HG03196 (cell line): Measurements from ENCODE around the gene MRPS18A.
"Not testable (repeated sequence)": the region's sequence is repeated elsewhere in the genome, so short reads cannot be mapped to it uniquely, and the experiment has no call there.

Experiments
- ATAC-seq: cut with Tn5 transposase; IDR thresholded peaks from one replicate; pipeline ENCODE4 v1.9.1; 2021; ENCODE audit not compliant: unreplicated experiment

MRPS18A gene

DNA sequence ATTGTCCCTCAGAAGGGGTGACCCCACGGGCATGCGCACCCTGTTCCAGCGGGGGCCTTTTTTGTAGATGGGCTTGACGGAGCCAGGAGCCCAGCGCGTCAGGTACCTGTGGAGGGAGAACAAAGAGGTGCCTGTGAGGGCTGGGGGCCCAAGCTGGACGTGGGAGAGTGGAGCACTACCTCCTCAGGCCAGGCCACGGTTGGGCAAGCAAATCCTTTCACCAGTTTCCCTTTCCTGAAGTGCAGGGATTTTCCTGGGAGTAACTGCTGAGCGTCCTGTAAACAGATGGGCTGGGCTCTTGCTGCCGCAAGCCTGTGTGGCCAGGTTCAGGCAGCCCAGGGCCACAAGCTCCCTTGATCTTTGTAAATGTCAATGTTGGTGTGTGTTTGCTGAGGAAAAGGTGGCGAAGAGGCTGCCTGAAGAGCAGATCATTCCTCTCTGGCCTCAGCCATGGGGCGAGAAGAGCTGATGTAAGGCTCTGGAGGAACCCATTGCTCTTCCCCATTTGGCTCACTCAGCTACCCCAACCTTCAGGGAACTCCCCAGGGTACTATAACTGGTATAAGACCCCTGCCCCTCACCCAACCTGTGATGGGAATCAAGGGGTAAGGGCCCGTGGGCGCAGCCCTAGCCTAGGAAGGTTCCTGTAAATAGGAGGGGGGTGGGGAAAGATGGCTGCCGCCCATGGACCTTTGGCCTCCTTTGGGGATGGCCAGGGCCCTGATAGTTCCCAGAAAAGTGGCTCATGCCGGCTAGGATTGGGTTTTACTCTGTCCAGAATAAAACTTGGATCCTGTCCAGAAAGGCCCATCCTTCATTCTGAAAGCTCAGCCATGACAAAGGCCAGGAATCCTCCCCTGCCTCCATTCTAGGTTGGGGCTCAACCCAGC is 15.5 kb downstream of the MRPS18A start:
- ATAC-seq, result no peak

DNA sequence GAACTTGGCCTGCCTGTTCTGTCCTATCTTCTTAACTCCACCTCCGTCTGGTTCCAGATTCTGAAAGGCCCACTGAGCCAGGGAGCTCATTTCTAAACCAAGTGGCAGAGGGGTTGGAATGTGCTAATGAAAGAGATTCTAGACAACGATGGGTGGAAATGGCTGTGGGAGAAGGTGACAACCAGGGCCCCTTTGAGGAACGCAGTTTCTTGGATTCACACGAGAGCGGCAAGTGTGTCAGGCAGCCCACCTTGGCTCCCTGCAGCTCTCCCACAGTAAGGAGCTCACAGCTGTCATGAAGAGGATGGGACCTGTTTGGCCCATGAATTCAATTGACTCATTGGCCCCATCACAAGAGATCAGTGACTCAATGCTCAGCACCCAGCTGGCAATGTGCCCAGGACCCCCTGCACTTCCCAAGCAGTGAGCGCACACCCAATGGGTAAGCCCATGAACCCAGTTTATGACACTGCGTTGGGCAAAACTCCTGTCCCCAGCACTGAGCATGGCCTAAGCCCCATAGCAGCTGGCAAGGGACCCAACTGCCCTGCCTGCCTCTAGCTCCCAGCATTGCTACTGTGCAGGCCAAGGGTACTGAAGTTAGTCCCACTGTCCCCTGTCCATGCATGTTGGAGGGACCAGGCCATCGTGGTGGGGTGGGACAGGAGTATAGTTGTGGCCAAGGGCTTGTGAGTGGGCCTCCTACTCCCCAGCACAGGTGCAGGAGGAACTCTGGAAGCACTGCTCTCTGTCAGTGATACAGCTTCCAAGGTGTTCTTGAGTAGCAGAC is 16.4 kb downstream of the MRPS18A start:
- ATAC-seq, result no peak

DNA sequence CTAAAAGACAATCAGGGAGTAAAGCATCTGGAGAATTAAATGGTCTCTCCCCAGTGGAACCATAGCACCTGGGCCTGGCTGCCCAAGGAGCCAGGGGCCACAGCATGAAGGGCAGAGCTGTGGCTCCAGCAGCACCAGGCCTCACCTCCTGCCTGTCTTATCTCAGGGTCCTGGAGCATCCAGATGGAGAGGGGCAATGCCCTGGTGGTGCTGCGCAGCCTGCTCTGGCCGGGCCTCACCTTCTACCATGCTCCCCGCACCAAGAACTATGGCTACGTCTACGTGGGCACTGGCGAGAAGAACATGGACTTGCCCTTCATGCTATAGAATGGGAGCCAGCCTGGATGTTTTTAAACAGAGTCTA is 17.0 kb downstream of the MRPS18A start:
- ATAC-seq, result no peak

DNA sequence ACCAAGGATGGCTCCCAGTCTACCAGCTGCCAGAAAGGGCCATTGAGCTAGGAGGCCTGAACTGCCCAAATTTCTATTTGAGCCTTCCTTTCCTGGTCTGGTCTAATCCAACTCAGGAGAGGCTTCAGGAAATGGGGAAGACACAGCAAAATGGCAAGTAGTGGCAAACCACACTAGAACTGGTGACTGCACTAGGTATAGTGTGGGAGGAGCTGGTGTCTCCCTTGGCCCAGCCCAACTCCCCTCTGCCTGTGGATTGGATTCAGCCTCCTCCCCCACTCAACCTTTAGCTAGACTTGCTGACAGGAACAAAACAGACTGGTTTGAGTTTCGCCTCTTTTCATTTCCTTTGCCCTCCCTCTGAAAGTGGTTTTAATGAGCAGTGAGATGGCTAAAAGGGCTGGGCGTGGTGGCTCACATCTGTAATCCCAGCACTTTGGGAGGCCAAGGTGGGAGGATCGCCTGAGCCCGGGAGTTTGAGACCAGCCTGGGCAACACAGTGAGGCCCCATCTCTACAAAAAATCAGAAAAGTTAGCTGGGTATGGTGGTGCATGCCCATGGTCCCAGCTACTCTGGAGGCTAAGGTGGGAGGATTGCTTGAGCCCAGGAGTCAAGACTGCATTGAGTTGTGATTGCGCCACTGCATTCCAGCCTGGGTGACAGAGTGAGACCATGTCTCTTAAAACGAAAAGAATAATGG is 17.5 kb downstream of the MRPS18A start:
- ATAC-seq, result no peak

DNA sequence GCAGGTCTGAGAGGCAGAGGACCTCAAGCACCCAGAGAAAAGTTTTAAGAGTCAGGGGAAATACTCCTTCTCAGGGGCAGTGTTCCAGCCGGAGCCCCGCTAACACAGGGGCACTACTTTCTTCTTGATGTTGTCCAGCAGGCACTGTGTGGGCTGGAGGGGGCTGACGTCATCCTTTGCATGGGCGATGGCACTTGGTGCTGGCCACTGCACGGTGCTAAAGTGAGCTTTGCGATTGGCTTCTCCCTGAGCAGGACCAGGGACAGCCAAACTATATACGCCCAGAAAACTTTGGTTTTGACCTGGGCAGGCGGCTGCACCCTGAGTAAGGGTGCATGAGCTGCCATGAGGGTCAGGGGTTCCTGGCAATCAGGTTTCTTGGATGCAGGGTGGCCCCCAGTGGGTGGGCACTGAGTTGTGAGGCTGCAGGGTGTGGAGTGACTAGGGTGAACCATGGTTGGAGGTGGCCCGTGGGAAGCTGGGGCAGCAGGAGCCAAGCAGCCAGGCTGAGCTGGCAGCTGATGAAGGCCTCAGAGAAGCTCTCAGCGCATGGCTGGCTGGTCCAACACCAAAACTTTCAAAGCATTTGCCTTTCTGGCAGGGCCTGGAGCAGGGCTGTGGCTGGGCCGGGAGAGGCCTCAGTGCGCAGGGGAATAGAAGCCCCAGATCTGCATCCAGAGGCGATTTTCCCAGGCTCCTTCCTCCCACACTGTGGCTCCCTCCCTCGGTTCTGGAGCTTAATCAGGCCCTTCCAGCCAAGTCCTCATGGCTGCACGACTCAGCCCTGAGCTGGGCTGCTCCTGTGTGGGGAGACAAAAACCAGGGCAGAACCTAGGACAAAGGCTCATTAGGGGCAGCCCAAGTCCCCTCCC is 18.3 kb downstream of the MRPS18A start:
- ATAC-seq, result no peak

DNA sequence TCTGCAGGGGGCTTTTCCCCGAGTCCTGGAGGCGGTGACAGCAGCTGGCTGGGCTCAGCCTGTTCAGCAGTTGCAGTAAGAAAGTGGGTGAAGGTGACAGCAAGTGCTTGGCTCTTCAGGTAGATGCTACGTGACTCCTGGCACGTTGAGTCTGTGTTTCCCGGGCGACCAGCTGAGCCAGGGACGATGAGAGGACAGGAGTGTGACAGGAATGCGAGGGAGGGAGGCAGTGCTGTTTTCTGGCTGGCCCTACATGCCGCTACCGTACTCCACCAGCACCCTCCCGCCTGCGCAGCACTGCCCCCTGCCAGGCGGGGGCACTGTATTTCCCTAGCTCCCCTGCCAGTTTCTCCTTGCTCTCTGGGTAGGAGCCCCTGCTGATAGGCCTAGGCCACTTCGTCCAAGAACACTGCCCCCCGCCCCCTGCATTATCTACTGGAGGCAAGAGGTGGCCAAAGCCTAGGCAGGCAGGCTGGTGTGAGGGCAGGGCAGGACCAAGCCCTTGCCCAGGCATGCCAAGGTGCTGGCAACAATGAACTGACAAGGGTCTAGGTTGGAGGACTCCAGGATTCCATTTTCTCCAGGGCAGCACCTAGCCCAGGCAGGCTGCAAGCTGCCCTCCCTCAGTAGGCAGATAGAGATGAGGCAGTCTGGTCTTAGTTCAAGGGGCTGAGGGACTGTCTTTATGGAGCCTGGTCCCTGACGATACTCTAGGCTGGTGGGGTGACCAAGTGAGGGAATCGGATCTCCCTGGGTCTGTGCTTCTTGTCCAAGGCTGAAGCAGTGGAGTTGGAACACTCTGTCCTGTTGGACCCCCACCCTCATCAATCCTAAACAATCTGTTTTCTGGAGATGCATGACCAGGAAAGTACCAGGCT is 19.2 kb downstream of the MRPS18A start:
- peak; percentile 41 for ATAC-seq

DNA sequence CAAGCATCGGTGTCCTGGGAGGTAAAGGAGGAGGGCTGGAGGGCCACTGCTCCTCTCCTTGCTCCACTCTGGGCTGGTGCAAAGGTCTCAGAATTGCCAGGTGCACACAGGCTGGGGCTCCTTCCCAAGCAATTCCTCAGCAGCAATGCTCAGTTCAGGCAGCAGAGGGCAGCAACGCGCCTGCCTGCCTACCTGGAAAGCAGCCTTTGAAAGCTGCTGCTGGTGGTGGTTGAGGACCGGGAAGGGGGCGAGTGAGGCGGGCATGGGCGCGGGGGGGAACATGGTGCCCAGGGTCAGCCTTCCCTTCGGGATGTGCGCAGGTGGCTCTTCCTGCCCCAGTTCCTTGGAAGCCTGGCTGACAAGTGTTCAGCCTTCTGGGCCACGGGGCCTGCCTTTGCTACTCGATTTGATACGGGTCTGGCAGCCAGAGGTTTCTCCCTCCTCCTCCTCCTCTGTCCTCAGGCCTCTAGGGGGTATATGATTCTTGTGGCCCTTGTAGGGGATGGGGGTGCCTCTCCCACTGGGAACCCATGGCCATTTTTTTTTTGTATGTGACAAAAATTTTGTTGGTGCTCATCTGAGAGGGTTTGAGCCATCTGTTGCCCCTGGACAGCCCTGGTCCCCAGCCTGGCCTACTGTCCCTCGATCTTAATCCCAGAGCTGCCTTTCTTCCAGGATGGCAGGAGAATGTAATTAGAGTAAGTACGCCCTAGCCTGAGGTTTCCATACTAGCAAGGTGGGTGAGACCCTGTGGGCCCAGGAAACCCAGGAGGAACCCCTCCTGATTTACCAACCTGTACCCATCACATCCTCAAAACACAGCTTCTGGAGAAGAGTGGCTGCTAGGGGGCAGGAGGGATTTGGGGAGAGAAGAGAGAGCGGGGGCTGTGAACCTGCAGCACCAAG is 20.1 kb downstream of the MRPS18A start:
- ATAC-seq, result peak; percentile 36

DNA sequence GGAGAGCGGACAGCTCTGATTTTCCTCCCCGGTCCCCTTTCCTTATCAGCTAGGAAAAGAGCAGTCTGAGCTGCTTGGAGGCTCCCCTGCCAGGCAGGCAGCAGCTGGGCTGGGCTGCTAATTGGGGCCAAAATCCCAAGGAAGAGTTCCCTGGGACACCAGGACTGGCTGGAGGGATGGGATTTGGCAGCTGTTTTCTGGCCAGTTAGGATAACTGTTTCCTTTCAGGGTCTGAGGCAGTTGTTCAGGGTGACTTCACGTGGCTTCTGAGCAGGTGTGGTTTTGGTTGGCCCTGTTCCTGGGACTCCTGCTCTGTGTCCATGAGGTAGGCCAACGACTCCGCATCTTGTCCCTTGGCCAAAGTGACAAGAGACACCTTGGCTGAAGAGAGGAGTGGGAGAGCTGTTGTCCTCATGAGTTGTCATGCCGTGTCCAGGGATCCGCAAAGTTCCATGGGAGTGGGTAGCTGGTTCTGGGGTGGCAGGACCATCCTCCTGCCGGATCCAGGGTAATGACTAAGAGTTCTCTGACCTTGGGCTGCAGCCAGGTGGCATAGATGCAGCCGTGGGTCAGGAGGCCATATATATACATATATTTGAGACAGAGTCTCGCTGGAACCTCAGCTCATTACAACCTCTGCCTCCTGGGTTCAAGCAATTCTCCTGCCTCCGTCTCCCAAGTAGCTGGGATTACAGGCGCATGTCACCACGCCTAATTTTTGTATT is 21.2 kb downstream of the MRPS18A start:
- no peak for ATAC-seq

DNA sequence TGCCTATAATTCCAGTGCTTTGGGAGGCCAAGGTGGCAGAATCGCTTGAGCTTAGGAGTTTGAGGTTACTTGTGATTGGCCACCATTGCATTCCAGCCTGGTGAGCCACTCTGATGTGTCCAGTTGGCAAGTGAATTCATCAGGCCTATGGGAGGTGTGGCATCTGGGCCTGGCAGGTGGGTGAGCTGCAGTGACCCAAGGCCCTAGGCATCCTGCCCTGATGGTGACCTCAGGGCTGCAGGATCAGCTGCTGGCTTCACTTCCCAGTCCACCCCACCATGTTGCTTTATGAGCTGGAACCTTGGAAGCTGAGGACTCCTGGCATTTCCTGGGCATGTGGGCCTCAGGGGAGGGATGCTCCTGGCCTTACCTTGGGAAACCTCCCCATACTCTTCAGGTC is 22.2 kb downstream of the MRPS18A start:
- ATAC-seq, result no peak

DNA sequence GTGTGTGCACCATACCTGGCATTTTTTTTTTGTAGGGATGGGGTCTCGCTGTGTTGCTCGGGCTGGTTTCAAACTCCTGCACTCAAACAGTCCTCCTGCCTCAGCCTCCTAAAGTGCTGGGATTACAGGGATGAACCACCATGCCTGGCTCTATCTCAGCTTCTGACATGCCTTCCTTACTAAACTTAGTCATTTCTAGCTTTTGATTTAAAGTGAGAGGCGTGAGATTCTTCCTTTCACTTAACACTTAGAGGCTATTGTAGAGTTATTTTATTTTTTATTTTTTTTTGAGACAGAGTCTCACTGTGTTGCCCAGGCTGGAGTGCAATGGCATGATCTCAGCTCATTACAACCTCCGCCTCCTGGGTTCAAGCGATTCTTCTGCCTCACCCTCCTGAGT is 24.6 kb downstream of the MRPS18A start:
- ATAC-seq, result not testable (repeated sequence)

DNA sequence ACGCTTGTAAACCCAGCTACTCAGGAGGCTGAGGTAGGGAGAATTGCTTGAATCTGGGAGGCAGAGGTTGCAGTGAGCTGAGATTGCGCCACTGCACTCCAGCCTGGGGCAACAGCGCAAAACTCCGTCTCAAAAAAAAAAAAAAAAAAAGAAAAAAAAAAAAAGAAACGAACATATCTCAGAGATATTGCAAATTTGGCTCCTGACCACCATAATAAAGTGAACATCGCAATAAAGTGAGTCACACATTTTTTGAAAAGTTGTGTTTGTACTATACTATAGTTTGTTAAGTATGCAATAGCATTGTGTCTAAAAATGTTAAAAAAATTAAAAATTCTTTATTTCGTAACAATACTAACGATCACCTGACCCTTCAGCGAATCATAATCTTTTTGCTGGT is 29.4 kb downstream of the MRPS18A start:
- ATAC-seq, result no peak

DNA sequence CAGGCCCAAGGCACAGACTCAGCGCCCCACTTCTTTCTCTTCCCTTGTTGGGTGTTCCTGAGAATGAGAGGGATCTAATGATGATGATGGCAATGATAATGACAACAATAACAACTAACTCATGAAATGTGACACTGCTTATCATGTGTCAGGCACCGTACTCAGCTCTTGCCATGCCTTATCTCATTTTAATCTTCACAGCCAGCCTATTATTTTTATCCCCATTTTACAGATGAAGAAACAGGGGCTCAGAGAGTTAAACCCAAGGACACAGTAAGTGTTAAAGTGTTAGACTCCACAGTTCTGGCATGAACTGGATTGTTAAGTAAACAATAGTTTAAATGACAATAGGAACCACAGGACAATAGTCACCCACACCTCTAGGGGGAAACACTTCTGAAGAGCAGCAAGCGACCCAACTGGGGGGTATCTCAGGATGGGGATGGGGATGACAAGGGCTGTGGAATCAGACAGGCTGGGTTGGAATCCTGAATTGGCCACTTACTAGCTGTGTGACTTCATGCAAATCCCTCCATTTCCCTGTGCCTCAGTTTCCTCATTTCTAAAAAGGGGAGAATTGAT is 30.3 kb downstream of the MRPS18A start:
- ATAC-seq, result no peak

DNA sequence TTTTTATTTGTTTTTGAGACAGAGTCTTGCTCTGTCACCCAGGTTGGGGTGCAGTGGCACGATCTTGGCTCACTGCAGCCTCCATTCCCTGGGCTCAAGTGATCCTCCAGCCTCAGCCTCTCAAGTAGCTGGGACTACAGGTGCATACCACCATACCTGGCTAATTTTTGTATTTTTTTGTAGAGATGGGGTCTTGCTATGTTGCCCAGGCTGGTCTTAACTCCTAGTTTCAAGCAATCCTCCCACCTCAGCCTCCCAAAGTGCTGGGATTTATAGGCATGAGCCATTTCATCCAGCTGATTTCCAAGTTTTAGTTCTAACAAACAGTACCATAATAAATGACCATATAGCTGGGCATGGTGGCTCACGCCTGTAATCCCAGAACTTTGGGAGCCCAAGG is 34.8 kb downstream of the MRPS18A start:
- ATAC-seq, result not testable (repeated sequence)

DNA sequence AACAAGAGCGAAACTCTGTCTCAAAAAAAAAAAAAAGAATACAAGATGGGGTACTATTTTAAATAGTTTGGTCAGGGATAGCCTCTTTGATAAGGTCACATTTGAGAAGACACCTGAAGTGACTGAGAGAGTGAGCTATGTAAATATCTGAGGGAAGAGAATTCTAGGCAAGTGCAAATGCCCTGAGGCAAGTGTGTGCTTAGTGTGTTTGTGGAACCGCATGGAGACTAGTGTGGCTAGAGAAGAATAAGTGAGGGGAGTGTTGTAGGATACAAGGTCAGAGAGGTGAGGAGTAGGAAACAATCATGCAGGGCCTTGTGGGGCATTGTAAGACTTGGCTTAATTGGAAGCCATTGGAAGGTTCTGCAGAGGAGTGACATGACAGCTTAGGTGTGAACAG is 39.3 kb downstream of the MRPS18A start:
- ATAC-seq, result no peak

DNA sequence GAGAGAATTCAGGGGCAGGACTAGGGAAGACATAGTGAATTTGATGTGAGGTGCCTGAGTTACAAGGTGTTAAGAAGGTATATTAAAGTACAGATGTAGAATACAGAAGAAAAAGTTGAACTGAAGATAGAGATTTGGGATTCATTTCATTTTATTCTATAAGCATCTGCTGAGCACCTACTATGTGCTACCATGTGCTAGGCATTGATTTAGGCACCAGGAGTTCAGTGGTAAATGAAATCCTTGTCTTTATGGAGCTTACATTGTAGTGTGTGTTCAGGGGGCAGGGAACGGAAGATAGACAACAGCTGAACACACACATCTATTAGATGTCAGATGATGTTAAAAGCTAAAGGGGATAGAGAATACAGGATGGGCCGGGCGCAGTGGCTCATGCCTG is 40.0 kb downstream of the MRPS18A start:
- ATAC-seq, result no peak

DNA sequence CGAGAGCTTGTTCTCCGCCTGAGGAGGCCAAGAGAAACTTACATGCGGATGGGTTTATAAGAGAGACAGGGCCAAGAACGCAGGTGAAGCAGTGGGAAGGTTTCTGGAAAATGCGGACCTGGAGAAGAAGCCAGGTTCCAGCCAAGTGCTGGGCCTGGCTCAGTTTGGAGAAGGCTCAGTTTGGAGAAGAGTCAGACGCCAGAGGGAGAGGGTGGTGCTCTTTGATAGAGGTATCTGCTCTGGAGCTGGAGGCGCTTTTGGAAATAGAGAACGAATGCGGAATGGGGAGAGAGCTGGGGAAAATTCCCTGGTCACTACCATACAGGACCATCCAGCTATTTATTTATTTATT is 42.0 kb downstream of the MRPS18A start:
- peak; percentile 17 for ATAC-seq

DNA sequence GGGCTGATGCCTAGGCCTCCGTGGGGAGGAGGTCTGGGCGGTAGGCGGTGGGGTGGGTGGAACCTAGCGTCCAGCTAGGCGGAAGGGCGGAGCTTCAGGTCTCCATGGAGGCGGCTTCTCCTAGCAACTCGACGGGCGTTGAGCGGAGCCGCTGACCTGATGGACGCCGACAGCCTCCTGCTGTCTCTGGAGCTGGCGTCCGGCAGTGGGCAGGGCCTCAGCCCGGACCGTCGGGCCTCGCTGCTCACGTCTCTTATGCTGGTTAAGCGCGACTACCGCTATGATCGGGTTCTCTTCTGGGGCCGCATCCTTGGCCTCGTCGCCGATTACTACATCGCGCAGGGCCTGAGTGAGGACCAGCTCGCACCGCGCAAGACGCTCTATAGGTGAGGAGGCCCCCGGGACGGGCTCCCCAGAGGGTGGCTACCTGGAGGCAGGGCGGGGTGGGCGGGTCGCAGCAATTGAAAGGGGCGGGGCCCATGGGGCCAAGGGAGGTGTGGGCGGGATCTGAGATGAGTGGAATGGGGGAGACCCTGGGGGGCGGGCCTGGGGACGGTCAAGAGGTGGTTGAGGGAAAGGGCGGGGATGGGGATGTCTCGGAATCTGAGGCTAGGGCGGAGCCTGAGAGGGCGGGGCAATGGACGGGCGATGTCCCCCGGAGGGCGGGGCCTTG is 42.5 kb downstream of the MRPS18A start, which contains the start of gene RSPH9:
RSPH9 (plus strand) TSS at position 97 of the 673 bp plus-strand sequence; CDS start at position 160, 63 bp downstream.
- ATAC-seq, result peak; percentile 52
